ENCODE measurements around the gene CRIP1. TPM values are rescaled to one million over a fixed set of nuclear protein-coding genes. Genes with fewer than 3 reads are reported as not detected.
A peak's percentile ranks its signal among the peaks of the same experiment; 100 is the strongest.

CRIP1 gene
- total RNA-seq, 1 donor from 2014 or later, result 112 TPM

GRCh38 chr14:105491366-105491973 lies 4.8 kb downstream of the CRIP1 start:
- Mint-ChIP-seq H3K4me3 (peak overlapping the region; percentile 87), H3K36me3 (ENCODE audit: low read depth) (peaks cover 2% of the 10 kb centered on the region), H3K27me3 (no peaks in the 10 kb centered on the region), H3K27ac (peak overlapping the region; percentile 97), H3K4me1 (peaks cover 26% of the 10 kb centered on the region), H3K9me3 (no peaks in the 10 kb centered on the region)
- CTCF ChIA-PET, result interaction anchor here (1.4 to 4.1 kb wide), 2 partner anchors 11 to 121 kb away, joined by 4 to 58 read pairs; no protein-coding TSS in a partner anchor
- DNase-seq, result peak; percentile 75
- intact Hi-C loops (cut with micrococcal nuclease), result loop anchor here (1.0 to 5.0 kb wide), 9 partner anchors 15 to 739 kb away; partner anchors contain the start of genes BRF1, CDCA4, CLBA1 and GPR132
- no peak for TF ChIP-seq CTCF (IDR thresholded peaks at IDR 0.05)
- peak; percentile 8 for ATAC-seq (ENCODE audit: low read depth)
- POLR2A ChIA-PET, result interaction anchor here (0.6 to 2.5 kb wide), 3 partner anchors 13 to 190 kb away, joined by 3 to 14 read pairs (median 3); partner anchors contain the start of gene TEX22

DNA sequence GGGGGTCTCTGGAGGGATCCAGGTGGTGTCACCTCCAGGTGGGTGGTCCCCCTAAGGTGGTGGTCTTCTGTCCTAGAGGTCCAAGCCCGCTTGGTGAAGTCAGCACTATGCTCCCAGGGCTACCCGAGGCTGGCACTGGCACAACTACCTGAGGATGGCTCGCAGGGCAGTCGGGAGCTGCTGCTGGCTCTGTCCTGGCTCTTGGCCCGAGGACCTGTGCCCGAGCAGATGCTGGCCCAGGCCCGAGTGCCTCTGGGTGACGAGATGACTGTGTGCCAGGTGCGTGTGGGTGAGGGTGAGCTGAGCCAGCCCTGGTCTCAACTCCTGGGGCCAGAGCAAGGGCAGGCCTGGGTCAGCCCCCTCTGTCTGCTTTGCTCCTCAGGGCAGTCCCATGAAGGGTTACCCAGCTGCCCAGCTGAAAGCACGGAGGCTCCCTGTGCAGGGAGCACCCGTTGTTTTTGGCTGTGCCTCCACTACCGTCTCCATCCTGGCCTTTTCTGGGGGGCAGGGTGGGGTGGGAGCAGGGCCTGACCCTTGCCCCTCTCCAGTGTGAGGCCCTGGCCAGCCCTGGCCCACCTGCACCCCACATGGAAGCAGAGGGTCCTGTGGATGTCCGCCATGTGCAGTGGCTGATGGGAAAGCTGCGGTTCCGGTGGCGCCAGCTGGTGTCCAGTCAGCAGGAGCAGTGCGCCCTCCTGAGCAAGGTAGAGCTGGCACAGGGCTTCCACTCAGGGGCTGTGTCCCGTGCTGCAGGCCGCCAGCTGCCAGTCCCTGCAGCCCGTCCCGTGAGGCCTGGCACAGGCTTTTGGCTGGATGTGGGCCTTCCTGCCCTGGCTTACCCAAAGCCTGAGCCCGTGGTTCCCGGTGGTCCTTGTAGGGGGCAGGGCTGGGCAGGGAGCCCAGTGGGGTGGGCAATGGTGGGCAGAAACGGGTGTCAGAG lies 5.6 kb downstream of the CRIP1 start:
- intact Hi-C loops (cut with micrococcal nuclease), result loop anchor here (5.0 kb wide), 2 partner anchors 505 to 565 kb away; partner anchors contain the start of gene CLBA1
- no peak for DNase-seq
- Mint-ChIP-seq H3K27ac (peak overlapping the region; percentile 72), H3K4me3 (peak overlapping the region; percentile 81), H3K36me3 (ENCODE audit: low read depth) (peaks cover 2% of the 10 kb centered on the region), H3K4me1 (peaks cover 22% of the 10 kb centered on the region), H3K27me3 (no peaks in the 10 kb centered on the region), H3K9me3 (no peaks in the 10 kb centered on the region)
- ChIA-PET POLR2A (interaction anchor here (0.6 to 0.9 kb wide), 2 partner anchors 14 to 191 kb away, joined by 3 read pairs; no protein-coding TSS in a partner anchor), CTCF (interaction anchor here (1.4 to 4.1 kb wide), 2 partner anchors 11 to 121 kb away, joined by 4 to 58 read pairs; no protein-coding TSS in a partner anchor)
- no peak for TF ChIP-seq CTCF (IDR thresholded peaks at IDR 0.05)
- ATAC-seq (ENCODE audit: low read depth), result no peak

- Mint-ChIP-seq H3K9me3 (no peaks in the 10 kb centered on the region), H3K27me3 (no peaks in the 10 kb centered on the region), H3K27ac (no peak overlapping the region), H3K4me1 (peaks cover 17% of the 10 kb centered on the region), H3K4me3 (no peak overlapping the region), H3K36me3 (ENCODE audit: low read depth) (peaks cover 2% of the 10 kb centered on the region)
- TF ChIP-seq CTCF (IDR thresholded peaks at IDR 0.05), result no peak
- intact Hi-C loops (cut with micrococcal nuclease), result loop anchor here (5.0 kb wide), 2 partner anchors 506 to 566 kb away; partner anchors contain the start of gene CLBA1
- ChIA-PET POLR2A (no interaction called here), CTCF (no interaction called here)
- ATAC-seq (ENCODE audit: low read depth) (no peak), DNase-seq (no peak)
Measured at GRCh38 chr14:105492971-105493871, 6.5 kb downstream of the CRIP1 start.

DNA sequence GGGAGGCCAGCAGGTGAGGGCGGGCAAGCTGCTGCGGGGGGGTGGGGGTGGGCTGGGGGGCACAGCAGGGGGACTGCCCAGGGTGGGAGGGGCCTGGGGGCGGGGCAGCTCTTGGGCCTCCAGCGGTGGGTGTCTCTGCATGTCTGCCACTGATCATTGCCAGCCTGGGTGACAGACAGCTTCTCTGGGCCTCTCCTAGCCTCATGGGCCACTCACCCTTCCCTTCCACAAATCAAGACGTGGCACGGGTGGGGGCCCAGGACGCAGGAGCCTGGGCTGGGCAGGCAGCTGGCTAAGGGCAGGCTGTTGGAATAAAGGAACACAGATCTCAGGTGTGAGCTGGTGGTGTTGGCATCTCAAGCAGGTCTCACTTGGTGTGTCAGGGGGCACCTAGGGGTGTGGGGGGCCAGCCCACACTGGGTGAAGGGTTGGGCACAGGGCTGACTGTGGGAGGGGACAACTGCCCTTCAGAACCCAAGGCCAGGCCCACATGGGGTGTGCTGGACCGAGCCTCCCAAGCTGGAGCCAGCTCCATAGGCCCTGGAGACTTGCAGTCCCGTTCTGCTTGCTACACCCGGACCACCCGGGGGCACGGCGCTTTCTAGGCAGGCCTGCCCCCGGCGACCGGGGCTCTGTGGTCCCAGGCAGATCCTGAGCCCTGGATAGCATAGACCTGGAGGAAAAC lies 7.4 kb downstream of the CRIP1 start:
- peaks cover 2% of the 10 kb centered on the region for H3K36me3 Mint-ChIP-seq (ENCODE audit: low read depth)
- H3K4me1 Mint-ChIP-seq, result peaks cover 12% of the 10 kb centered on the region
- H3K27me3 Mint-ChIP-seq, result no peaks in the 10 kb centered on the region
- H3K4me3 Mint-ChIP-seq, result no peak overlapping the region
- no peak for TF ChIP-seq CTCF (IDR thresholded peaks at IDR 0.05)
- ChIA-PET CTCF (no interaction called here), POLR2A (no interaction called here)
- no peaks in the 10 kb centered on the region for H3K9me3 Mint-ChIP-seq
- no peak for ATAC-seq (ENCODE audit: low read depth)
- no peak overlapping the region for H3K27ac Mint-ChIP-seq
- DNase-seq, result no peak
- intact Hi-C loops (cut with micrococcal nuclease), result loop anchor here (5.0 kb wide), 2 partner anchors 507 to 567 kb away; partner anchors contain the start of gene CLBA1
